DMS114 treated with DMSO at 0.1 percent for 48 hours (cell line): ENCODE measurements around the gene NBPF3.
A peak's percentile ranks its signal among the peaks of the same experiment; 100 is the strongest.
"Not testable (repeated sequence)": the region's sequence is repeated elsewhere in the genome, so short reads cannot be mapped to it uniquely, and the experiment has no call there.

ENCODE experiments used
- DNase-seq: peaks from one replicate; lab custom pipeline; 2025; ENCODE audit not compliant: unreplicated experiment; lab: John Stamatoyannopoulos, UW

Gene NBPF3

DNA sequence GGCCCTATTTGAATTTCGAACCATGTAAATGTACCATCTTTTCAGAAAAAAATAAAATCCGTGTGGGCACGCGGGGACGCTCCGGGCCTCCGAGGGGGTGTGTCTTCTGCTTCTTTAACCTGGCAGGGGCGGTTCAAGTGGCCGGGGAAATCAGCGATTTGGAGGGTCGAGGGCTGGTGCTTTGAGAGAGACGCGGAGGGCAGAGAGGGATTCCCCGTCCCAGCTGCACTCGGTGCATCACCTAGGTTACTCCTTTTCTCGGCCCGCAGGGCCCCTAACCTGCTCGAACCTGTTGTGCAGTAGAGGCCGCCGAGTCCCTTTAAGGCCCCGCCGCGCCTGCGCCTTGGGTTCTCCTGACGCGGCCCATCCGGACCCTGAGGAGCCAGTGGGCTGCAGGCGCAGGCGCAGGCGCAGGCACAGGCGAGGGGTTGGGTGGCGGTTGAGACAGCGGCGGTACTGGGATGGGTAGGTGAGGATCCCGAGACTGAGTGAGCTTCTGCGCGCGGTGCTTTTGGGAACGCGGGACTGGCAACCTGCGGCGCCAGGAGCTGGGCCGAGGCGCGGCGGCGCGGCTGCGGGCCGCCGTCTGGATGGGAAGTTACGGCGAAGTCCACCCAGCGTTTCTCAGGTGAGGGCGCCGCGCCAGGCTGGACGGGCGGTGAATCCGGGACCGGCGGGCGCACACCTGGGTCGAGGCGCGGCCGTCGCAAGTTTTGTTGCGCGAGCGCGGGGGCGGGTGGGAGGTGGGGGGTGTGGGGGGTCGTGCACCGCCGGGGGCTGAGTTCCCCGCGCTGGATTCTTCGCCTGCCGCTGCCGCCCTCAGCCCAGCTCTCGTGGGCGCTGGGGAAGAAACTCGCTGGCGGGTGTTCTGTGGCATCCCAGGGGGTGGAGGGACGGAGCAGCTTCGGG lies at the start of gene NBPF3:
TSS of gene NBPF3 (plus strand) at position 417 of the 909 bp plus-strand sequence. CDS start 4,950 bp downstream, outside the sequence.
- DNase-seq: peak; percentile 81

- no peak for DNase-seq
Observed at GRCh38 chr1:21391497-21391896, 48.4 kb upstream of the NBPF3 start.

- no peak for DNase-seq
Observed at GRCh38 chr1:21392587-21393263, 47.2 kb upstream of the NBPF3 start.

GRCh38 chr1:21396516-21396915 lies 43.4 kb upstream of the NBPF3 start:
- DNase-seq: no peak

DNA sequence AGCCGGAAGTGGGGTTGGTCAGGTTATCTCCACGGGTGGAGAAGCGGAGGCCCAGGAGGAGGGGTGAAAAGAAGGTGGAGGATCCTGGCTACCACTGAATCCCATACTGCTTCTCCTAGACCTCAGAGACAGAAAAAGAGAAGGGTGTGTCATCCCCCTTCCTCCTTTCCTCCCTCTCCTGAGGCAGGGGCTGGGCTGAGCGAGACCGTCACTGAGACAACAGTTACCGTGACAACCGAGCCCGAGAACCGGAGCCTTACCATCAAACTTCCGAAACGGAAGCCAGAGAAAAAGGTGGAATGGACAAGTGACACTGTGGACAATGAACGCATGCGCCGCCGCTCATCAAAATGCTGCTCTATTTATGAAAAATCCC lies 42.1 kb upstream of the NBPF3 start:
- no peak for DNase-seq

DNA sequence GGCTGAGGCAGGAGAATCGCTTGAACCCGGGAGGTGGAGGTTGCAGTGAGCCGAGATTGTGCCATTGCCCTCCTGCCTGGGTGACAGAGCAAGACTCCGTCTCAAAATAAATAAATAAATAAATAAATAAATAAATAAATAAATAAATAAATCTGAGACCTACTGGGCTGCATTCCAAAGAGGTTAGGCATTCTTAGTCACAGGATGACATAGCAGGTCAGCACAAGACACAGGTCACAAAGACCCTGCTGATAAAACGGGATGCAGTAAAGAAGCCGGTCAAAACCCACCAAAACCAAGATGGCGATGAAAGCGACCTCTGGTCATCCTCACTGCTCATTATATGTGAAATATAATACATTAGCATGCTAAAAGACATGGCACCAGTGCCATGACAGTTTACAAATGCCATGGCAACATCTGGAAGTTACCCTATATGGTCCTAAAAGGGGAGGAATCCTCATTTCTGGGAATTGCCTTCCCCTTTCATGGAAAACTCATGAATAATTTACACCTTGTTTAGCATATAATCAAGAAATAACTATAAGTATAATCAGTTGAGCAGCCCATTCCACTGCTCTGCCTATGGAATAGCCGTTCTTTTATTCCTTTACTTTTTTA lies 38.1 kb upstream of the NBPF3 start:
- not testable (repeated sequence) for DNase-seq

- DNase-seq: no peak
Observed at GRCh38 chr1:21406659-21407058, 33.3 kb upstream of the NBPF3 start.

DNA sequence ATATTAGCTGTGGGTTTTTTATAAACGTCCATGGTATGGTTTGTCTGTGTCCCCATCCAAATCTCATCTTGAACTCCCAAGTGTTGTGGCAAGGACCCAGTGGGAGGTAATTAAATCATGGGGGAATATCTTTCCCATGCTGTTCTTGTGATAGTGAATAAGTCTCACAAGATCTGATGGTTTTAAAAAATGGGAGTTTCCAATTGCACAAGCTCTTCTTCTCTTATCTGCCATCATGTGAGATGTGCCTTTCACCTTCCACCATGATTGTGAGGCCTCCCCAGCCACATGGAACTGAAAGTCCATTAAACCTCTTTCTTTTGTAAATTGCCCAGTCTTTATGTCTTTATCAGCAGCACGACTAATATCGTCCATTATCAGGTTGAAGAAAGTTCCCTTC lies 30.0 kb upstream of the NBPF3 start:
- DNase-seq: not testable (repeated sequence)

DNA sequence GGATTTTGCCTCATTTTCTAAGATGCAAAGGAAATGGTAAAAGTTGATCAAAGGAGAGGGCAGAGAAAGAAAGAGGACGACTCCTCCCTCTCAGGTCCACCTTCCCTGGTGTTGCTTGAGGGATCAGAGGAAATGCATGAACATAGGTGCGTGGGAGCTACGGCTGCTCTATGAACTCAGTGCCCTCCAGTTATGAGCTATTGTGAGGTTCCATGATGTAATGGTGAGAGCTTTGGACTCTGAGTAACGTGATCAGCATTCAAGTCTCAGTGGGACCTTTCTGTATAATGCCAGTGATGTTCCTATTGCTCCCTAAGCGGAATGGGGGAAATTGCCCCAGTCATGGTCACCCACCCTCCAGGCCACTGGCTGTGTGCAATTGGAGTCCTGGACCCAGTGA lies 25.9 kb upstream of the NBPF3 start:
- DNase-seq: no peak

DNA sequence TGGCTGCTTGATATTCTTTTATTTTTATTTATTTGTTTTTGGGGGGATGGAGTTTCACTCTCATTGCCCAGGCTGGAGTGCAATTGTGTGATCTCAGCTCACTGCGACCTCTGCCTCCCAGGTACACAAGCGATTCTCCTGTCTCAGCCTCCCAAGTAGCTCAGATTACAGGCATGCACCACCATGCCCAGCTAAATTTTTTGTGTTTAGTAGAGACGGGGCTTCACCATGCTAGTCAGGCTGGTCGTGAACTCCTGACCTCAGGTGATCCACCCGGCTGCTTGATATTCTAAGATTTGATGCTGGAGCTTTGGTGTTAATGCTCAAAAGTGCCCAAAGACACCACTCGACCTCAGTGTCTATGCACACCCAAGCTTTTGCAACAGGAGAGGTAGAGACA lies 19.6 kb upstream of the NBPF3 start:
- not testable (repeated sequence) for DNase-seq

- not testable (repeated sequence) for DNase-seq
Observed at GRCh38 chr1:21421307-21421706, 18.6 kb upstream of the NBPF3 start.

DNA sequence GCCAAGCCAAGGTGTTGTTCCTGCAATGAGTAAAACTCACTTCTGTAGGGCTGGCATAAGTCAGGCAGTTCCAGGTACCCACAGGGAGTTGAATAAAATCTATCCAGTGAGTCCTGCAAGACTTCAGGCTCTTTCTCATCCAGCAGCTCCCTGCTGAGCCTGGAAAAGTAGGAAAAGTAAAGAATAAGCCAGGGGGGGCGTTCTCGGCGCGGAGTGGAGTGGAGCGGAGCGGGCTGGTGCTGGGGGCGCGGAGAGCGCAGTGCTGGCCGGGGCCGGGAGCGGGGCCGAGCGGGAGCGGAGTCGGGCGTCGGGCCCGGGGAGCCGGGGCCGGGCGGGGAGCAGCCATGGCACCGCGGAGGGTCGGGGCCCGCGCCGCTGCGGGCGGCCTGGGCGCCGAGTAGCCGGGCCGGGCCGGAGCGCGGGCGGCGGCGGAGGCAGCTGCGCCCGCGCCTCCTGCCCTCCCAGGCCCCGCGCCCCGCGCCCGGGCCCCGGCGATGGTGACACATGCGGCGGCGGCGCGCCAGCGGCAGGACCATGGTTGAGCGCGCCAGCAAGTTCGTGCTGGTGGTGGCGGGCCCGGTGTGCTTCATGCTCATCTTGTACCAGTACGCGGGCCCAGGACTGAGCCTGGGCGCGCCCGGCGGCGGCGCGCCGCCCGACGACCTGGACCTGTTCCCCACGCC lies 12.0 kb upstream of the NBPF3 start:
- not testable (repeated sequence) for DNase-seq

- DNase-seq: not testable (repeated sequence)
Observed at GRCh38 chr1:21428481-21429073, 11.4 kb upstream of the NBPF3 start.

DNA sequence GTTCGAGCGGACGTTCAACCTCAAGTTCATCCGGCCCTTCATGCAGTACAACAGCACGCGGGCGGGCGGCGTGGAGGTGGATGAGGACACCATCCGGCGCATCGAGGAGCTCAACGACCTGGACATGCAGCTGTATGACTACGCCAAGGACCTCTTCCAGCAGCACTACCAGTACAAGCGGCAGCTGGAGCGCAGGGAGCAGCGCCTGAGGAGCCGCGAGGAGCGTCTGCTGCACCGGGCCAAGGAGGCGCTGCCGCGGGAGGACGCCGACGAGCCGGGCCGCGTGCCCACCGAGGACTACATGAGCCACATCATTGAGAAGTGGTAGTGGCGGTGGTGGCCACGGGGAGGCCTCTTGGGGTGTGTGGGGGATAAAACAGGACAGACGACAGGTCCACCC lies 10.7 kb upstream of the NBPF3 start:
- DNase-seq: not testable (repeated sequence)

DNA sequence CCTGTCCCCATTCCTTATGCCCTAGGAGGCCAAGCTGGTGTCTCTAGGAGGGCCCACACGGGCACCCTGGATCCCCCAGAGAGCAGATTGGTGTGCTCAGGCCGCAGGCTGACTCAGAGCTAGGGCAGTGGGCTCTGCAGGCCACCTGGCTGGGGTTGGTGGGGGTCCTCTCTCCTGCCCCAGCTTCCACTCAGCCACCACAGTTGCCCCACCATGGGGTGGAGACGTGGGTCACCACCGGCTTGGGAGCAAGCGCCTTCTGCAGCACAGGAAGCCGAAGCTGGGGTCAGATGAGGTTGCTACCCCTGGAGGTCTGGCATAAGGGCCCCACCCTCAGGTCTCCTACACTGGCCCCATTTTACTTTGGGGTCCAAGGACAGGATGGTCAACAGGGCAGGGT lies 9.1 kb upstream of the NBPF3 start:
- DNase-seq: not testable (repeated sequence)

- no peak for DNase-seq
Observed at GRCh38 chr1:21434394-21434793, 5.5 kb upstream of the NBPF3 start.

DNA sequence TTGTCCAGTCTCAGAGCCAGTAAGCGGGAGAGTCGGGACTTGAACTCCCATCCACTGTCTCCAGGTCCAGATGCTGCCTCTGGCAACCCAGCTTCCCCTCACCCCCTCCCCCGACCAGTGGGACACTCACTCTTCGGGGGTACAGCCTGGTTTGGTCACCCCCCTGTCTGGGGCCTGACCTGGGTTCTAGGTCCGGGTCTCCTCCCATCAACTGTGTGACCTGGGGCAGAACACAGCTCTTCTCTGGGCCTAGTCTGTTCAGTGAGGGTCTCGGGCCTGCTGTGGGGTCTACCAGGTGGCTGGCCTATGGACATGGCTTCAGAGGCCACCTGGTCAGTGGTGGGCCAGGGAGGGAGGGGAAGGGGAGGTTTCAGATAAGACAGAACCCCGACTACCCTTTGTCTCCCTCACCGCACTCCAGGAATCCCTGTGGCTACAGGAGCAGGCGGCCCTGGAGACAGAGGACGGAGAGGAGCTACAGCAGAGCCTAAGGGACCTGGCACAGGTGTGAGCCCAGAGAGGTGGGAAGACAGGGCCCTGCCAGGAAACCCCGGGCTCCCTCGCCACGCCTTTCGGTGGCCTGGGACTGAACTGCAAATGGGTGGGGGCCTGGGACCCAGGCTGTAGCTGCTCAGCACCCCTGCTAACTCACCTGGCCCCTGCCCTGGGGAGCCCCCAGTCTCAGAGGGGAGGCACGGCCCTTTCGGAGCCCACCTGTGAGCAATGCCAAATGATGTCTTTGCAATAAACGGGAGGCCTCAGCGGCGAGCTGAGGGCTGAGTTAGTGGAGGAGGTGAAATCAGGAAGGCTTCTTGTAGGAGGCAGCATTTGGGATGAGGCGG lies 4.1 kb upstream of the NBPF3 start:
- DNase-seq: no peak

GRCh38 chr1:21436488-21437340 lies 3.2 kb upstream of the NBPF3 start:
- no peak for DNase-seq

GRCh38 chr1:21437341-21437640 lies 2.6 kb upstream of the NBPF3 start:
- DNase-seq: no peak
